Prostate gland (tissue), 2 donors: Measurements from ENCODE around the gene HSPB6. TPM values are rescaled to one million over a fixed set of nuclear protein-coding genes. Genes with fewer than 3 reads are reported as not detected.
"Not testable (repeated sequence)": the region's sequence is repeated elsewhere in the genome, so short reads cannot be mapped to it uniquely, and the experiment has no call there.

Source experiments
- DNase-seq: peaks from one replicate; pipeline ENCODE4 v3.0.0-alpha.2; 2019; ENCODE audit warnings: low spot score
- H3K27ac ChIP-seq, 2 donors: fragments of 200-600 bp; sonication (generic); 2 replicates each; pipeline ENCODE4 v1.5.1; 2017 to 2019
- H3K27me3 ChIP-seq: fragments of 200-600 bp; sonication (generic); replicated peaks from 2 replicates; pipeline ENCODE4 v1.5.1; 2019; ENCODE audit not compliant: insufficient read depth
- H3K36me3 ChIP-seq, 2 donors: fragments of 200-600 bp; sonication (generic); 1 replicate in 1 of 2; 2 replicates in 1 of 2; pipeline versions ENCODE4 v1.5.1 to v1.8.1; 2017 to 2019
- H3K4me1 ChIP-seq: fragments of 200-600 bp; sonication (generic); replicated peaks from 2 replicates; pipeline ENCODE4 v1.5.1; 2019
- H3K4me3 ChIP-seq, 2 donors: fragments of 200-600 bp; sonication (generic); 2 replicates each; pipeline ENCODE4 v1.5.1; 2017 to 2019
- H3K9me3 ChIP-seq: fragments of 200-600 bp; sonication (generic); 2 replicates; pipeline ENCODE4 v1.5.1; 2017
- POLR2A ChIP-seq: fragments of 450-650 bp; IDR thresholded peaks from one replicate; pipeline ENCODE4 v1.6.1; 2016; ENCODE audit warnings: antibody characterized with exemption, mild to moderate bottlenecking
- POLR2AphosphoS5 ChIP-seq: sonication (generic); formaldehyde crosslinking; IDR thresholded peaks from one replicate; pipeline ENCODE4 v1.6.1; 2017; ENCODE audit warnings: antibody characterized with exemption
- WGBS: methylation state at CpG from one replicate; pipeline ENCODE4 v1.1.5; 2018; 5-methylcytosine and 5-hydroxymethylcytosine counted together
- intact Hi-C: fragments of 100-400 bp; cut with DNase I; formaldehyde crosslinking; loops from one replicate; pipeline ENCODE4 v1.14.2; 2022
- total RNA-seq, 2 donors: library from RNA; depleted of rRNA; stranded (reverse); fragments of >200 nt; gene quantifications; one replicate each; pipeline ENCODE4 v1.1.0, GENCODE V29; 2016
- TF ChIP-seq, protein P1 (sequence below), 4 experiments: fragments of 200-600 bp in 2 of 4; fragments of 450-650 bp in 2 of 4; sonication (generic) in 2 of 4; IDR thresholded peaks; 1 replicate in 3 of 4; 2 replicates in 1 of 4; pipeline ENCODE4 v1.5.1; 2016 to 2019; ENCODE audit warnings: antibody characterized with exemption in 4 of 4, mild to moderate bottlenecking in 2 of 4, moderate library complexity in 2 of 4

HSPB6 gene
- total RNA-seq, 2 donors from 2014 or later = 32.2 to 78.5 TPM

DNA sequence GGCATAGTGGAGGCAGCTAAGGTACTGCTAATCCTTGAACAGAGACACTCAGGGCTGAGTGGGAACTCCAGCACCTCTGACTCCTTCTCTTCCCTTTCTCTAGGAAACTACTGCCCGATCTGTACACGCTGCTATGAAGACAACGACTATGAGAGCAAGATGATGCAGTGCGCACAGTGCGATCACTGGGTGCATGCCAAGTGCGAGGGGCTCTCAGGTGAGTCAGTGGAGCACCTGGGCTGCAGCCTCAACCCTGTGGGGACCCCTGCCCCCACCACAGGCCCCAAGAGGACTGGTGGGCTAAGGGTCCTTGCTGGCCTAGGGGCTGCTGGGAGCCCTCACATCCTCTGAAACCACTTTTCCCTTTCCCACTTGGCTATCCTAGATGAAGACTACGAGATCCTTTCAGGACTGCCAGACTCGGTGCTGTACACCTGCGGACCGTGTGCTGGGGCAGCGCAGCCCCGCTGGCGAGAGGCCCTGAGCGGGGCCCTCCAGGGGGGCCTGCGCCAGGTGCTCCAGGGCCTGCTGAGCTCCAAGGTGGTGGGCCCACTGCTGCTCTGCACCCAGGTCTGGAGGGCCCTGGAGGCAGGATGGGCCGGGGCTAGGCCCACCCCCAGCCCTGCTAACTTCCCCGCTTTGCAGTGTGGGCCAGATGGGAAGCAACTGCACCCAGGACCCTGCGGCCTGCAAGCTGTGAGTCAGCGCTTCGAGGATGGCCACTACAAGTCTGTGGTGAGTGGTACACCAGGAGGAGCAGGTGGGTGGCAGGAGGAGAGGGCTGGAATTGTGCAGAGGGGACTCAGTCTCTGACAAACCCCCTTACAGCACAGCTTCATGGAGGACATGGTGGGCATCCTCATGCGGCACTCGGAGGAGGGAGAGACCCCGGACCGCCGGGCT, 29.5 kb downstream of the HSPB6 start:
- 92% methylated on average over 25 of the region's 25 CpGs for WGBS

DNA sequence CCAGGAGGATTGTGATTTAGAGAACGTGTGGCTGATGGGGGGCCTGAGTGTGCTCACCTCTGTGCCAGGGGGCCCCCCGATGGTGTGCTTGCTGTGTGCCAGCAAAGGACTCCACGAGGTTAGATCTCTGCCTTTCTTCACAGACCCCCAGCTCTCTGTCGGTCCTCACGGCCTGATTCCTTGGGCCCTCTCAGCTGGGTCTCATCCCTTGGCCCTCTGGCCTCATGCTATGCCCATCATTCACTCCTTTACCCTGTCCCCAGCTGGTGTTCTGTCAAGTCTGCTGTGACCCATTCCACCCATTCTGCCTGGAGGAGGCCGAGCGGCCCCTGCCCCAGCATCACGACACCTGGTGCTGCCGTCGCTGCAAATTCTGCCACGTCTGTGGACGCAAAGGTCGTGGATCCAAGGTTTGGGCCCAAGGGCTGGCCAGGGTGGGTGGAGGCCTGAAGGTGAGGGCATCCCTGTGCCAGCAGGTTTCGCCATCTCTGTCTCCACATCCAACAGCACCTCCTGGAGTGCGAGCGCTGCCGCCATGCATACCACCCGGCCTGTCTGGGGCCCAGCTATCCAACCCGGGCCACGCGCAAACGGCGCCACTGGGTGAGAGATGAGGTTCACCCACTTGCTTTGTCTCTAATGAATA, 31.5 kb downstream of the HSPB6 start:
- no peak for DNase-seq
- no peaks in the 10 kb centered on the region for H3K4me1 ChIP-seq
- H3K9me3 ChIP-seq = no peaks in the 10 kb centered on the region
- no peaks in the 10 kb centered on the region for H3K27me3 ChIP-seq
- WGBS = 95% methylated on average over 23 of the region's 23 CpGs
- no peak for TF ChIP-seq POLR2A
- TF ChIP-seq, protein P1, sequence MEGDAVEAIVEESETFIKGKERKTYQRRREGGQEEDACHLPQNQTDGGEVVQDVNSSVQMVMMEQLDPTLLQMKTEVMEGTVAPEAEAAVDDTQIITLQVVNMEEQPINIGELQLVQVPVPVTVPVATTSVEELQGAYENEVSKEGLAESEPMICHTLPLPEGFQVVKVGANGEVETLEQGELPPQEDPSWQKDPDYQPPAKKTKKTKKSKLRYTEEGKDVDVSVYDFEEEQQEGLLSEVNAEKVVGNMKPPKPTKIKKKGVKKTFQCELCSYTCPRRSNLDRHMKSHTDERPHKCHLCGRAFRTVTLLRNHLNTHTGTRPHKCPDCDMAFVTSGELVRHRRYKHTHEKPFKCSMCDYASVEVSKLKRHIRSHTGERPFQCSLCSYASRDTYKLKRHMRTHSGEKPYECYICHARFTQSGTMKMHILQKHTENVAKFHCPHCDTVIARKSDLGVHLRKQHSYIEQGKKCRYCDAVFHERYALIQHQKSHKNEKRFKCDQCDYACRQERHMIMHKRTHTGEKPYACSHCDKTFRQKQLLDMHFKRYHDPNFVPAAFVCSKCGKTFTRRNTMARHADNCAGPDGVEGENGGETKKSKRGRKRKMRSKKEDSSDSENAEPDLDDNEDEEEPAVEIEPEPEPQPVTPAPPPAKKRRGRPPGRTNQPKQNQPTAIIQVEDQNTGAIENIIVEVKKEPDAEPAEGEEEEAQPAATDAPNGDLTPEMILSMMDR (IDR thresholded peaks at IDR 0.05) = no peak
- no peak for TF ChIP-seq POLR2AphosphoS5
- H3K4me3 ChIP-seq = no peak overlapping the region
- intact Hi-C loops = no loop called here
- peaks cover 50 to 84% of the 10 kb centered on the region in 2 donors for H3K36me3 ChIP-seq
- no peak overlapping the region for H3K27ac ChIP-seq

More for the DNA sequence above, 29.5 kb downstream of the HSPB6 start:
- Histone ChIP-seq H3K36me3 (peaks cover 50 to 88% of the 10 kb centered on the region in 2 donors), H3K4me1 (peaks cover 3% of the 10 kb centered on the region), H3K9me3 (no peaks in the 10 kb centered on the region), H3K4me3 (no peak overlapping the region), H3K27me3 (no peaks in the 10 kb centered on the region), H3K27ac (no peak overlapping the region)
- intact Hi-C loops = no loop called here
- TF ChIP-seq POLR2AphosphoS5 = no peak
- no peak for TF ChIP-seq POLR2A
- TF ChIP-seq, protein P1 (IDR thresholded peaks at IDR 0.05) = no peak
- no peak for DNase-seq

DNA sequence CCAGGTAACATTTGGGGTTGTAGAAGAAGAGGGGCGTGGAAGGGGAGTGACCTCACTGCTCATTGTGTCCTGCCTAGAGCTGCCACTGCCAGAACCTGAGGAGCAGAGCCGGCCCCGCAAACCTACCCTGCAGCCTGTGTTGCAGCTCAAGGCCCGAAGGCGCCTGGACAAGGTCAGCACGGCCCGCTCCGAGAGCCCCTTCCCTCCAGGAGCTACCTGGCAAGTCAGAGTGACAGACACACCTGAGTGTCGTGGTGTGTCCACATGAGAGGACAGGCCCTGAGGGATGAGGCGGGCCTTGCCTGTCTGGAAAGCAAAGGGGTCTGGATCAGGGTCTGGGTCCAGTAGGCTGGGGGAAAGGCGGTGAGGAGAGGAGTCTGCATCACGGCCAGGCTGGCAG, 32.3 kb downstream of the HSPB6 start:
- intact Hi-C loops = no loop called here
- no peak for DNase-seq
- no peaks in the 10 kb centered on the region for H3K9me3 ChIP-seq
- H3K4me1 ChIP-seq = peaks cover 2% of the 10 kb centered on the region
- 96% methylated on average over 12 of the region's 12 CpGs for WGBS
- no peak overlapping the region for H3K27ac ChIP-seq
- no peak overlapping the region for H3K4me3 ChIP-seq
- no peak for TF ChIP-seq POLR2AphosphoS5
- TF ChIP-seq, protein P1 (IDR thresholded peaks at IDR 0.05) = no peak
- no peak for TF ChIP-seq POLR2A
- peaks cover 47 to 76% of the 10 kb centered on the region in 2 donors for H3K36me3 ChIP-seq
- H3K27me3 ChIP-seq = no peaks in the 10 kb centered on the region

DNA sequence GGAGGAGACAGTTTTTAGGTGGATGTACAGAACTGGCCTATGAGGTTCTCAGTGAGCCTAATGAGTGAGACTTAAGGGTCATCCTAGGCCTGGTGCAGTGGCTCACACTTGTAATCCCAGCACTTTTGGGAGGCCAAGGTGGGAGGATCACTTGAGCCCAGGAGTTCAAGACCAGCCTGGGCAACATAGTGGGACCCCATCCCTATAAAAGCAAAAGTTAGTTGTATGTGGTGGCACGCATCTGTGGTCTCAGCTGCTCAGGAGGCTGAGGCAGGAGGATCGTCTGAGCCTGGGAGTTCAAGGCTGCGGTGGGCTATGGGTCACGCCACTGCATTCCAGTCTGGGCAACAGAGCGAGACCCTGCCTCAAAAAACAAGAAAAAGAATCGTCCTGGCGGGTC, 32.7 kb downstream of the HSPB6 start:
- whole genome bisulfite sequencing = 90% methylated on average over 7 of the region's 7 CpGs
- peaks cover 47 to 72% of the 10 kb centered on the region in 2 donors for H3K36me3 ChIP-seq
- H3K27ac ChIP-seq, H3K4me1 ChIP-seq, H3K27me3 ChIP-seq, H3K4me3 ChIP-seq, DNase-seq, intact Hi-C loops, H3K9me3 ChIP-seq: not testable (repeated sequence)

DNA sequence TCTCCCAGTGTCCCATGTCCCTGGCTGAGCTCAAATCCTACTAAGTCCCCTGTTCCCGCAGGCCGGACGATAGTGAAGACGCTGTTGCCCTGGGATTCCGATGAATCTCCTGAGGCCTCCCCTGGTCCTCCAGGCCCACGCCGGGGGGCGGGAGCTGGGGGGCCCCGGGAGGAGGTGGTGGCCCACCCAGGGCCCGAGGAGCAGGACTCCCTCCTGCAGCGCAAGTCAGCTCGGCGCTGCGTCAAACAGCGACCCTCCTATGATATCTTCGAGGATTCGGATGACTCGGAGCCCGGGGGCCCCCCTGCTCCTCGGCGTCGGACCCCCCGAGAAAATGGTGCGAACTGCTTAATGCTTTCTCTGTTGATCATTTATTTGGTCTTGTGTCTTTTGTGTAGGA, 33.2 kb downstream of the HSPB6 start:
- Histone ChIP-seq H3K4me1 (peaks cover 9% of the 10 kb centered on the region), H3K27me3 (no peaks in the 10 kb centered on the region), H3K36me3 (peaks cover 47 to 68% of the 10 kb centered on the region in 2 donors), H3K4me3 (no peak overlapping the region), H3K27ac (no peak overlapping the region), H3K9me3 (no peaks in the 10 kb centered on the region)
- no peak for TF ChIP-seq POLR2AphosphoS5
- TF ChIP-seq, protein P1 (IDR thresholded peaks at IDR 0.05) = no peak
- no peak for TF ChIP-seq POLR2A
- intact Hi-C loops = no loop called here
- DNase-seq = no peak
- WGBS = 95% methylated on average over 24 of the region's 24 CpGs
